CD4-positive, alpha-beta T cell (primary cell): Measurements from ENCODE around the gene PAFAH1B2. TPM values are rescaled to one million over a fixed set of nuclear protein-coding genes. Genes with fewer than 3 reads are reported as not detected.

Source experiments
- ATAC-seq: fragments of 200-7000 bp; cut with Tn5 transposase; one replicate; pipeline ENCODE4 v1.10.0; 2022; ENCODE audit warnings: mild to moderate bottlenecking; ENCODE audit not compliant: poor library complexity
- CTCF ChIA-PET: fragments of 350-600 bp; sonication (Branson Sonifier 250); formaldehyde crosslinking; loops from one replicate; lab custom pipeline; 2021; ENCODE audit warnings: antibody characterized with exemption, inconsistent platforms; lab: Charles Lee
- POLR2A ChIA-PET: fragments of 350-600 bp; sonication (Branson Sonifier 250); formaldehyde crosslinking; loops from one replicate; lab custom pipeline; 2021; ENCODE audit warnings: antibody characterized with exemption, inconsistent platforms; lab: Charles Lee
- DNase-seq, 14 experiments: peaks; one replicate each; pipeline ENCODE4 v3.0.0-alpha.2; 2013 to 2020; ENCODE audit warnings: mixed read lengths in 2 of 14
- H3K27ac ChIP-seq, 2 donors: one replicate each; pipeline versions ENCODE4 v1.5.1 to v1.7.0; 2013; ENCODE audit warnings: low read length in 2 of 2, low read depth in 1 of 2, mild to moderate bottlenecking in 1 of 2
- H3K27me3 ChIP-seq, 2 experiments: 1 replicate in 1 of 2; 2 replicates in 1 of 2; pipeline versions ENCODE4 v1.6.1 to v1.7.0; 2013; ENCODE audit warnings: low read length in 2 of 2, control low read depth in 1 of 2, mild to moderate bottlenecking in 1 of 2, moderate library complexity in 1 of 2; ENCODE audit not compliant: insufficient read depth in 2 of 2, control insufficient read depth in 1 of 2
- H3K36me3 ChIP-seq: one replicate; pipeline ENCODE4 v1.6.1; 2013; ENCODE audit warnings: low read length, control low read depth; ENCODE audit not compliant: insufficient read depth
- H3K4me1 ChIP-seq: one replicate; pipeline ENCODE4 v1.6.1; 2013; ENCODE audit warnings: low read length, control low read depth; ENCODE audit not compliant: insufficient read depth
- H3K4me3 ChIP-seq: one replicate; pipeline ENCODE4 v1.5.1; 2013; ENCODE audit warnings: mild to moderate bottlenecking, low read length, moderate library complexity
- H3K9me3 ChIP-seq, 2 experiments: 1 replicate in 1 of 2; 2 replicates in 1 of 2; pipeline versions ENCODE4 v1.6.1 to v1.7.0; 2013; ENCODE audit warnings: low read length in 2 of 2, mild to moderate bottlenecking in 2 of 2, control low read depth in 1 of 2, moderate library complexity in 1 of 2; ENCODE audit not compliant: control insufficient read depth in 1 of 2, insufficient read depth in 1 of 2
- H3K27ac Mint-ChIP-seq: one replicate; pipeline ENCODE4 v1.8.0; 2020; ENCODE audit warnings: mixed read lengths
- H3K27me3 Mint-ChIP-seq: one replicate; pipeline ENCODE4 v1.8.0; 2021; ENCODE audit warnings: mixed read lengths
- H3K36me3 Mint-ChIP-seq: one replicate; pipeline ENCODE4 v1.8.0; 2021; ENCODE audit warnings: low read depth, mixed read lengths
- H3K4me1 Mint-ChIP-seq: one replicate; pipeline ENCODE4 v1.8.0; 2021; ENCODE audit warnings: low read depth, mixed read lengths
- H3K4me3 Mint-ChIP-seq: one replicate; pipeline ENCODE4 v1.8.0; 2020; ENCODE audit warnings: mild to moderate bottlenecking, mixed read lengths
- H3K9me3 Mint-ChIP-seq: one replicate; pipeline ENCODE4 v1.8.0; 2020; ENCODE audit warnings: mixed read lengths
- CTCF ChIP-seq: fragments of 200-600 bp; IDR thresholded peaks from one replicate; pipeline ENCODE4 v1.8.0; 2022; ENCODE audit warnings: antibody characterized with exemption, mild to moderate bottlenecking
- intact Hi-C, 2 experiments: fragments of 100-400 bp; cut with DNase I in 1 of 2; cut with micrococcal nuclease in 1 of 2; formaldehyde crosslinking; loops; one replicate each; pipeline versions ENCODE4 v1.15.1 to v1.9.0; 2023 to 2025; cut with DNase I, micrococcal nuclease
- total RNA-seq, 174 experiments: library from RNA in 2 of 174; stranded (reverse) in 2 of 174; gene quantifications; one replicate each; pipeline ENCODE4 v1.2.3 and lab custom pipeline; 2021 to 2026

The PAFAH1B2 gene
- total RNA-seq, 2 experiments from 2014 or later = 44.3 to 45.6 TPM

GRCh38 chr11:117197006-117197405 lies 52.9 kb downstream of the PAFAH1B2 start:
- Histone ChIP-seq H3K9me3 (no peaks in the 10 kb centered on the region), H3K4me1 (no peaks in the 10 kb centered on the region), H3K36me3 (peaks cover 10% of the 10 kb centered on the region), H3K27ac (no peak overlapping the region), H3K27me3 (no peaks in the 10 kb centered on the region), H3K4me3 (no peak overlapping the region)
- Mint-ChIP-seq H3K4me3 (no peak overlapping the region), H3K9me3 (no peaks in the 10 kb centered on the region), H3K36me3 (peaks cover 25% of the 10 kb centered on the region), H3K4me1 (peaks cover 10% of the 10 kb centered on the region), H3K27ac (peak overlapping the region; percentile 26), H3K27me3 (no peaks in the 10 kb centered on the region)
- intact Hi-C loops = no loop called here
- ChIA-PET CTCF (no interaction called here), POLR2A (interaction anchor here (4.8 kb wide), 1 partner anchor 18 kb away, joined by 18 read pairs; the partner anchor contains the start of gene SIDT2)
- no peak for ATAC-seq
- no peak for DNase-seq
- no peak for TF ChIP-seq CTCF

- peak overlapping the region; percentile 26 for H3K27ac Mint-ChIP-seq
- DNase-seq (no peak), ATAC-seq (no peak)
- POLR2A ChIA-PET = interaction anchor here (4.8 kb wide), 1 partner anchor 19 kb away, joined by 18 read pairs; the partner anchor contains the start of gene SIDT2
- Histone ChIP-seq H3K27me3 (no peaks in the 10 kb centered on the region), H3K4me3 (no peak overlapping the region), H3K4me1 (no peaks in the 10 kb centered on the region), H3K9me3 (no peaks in the 10 kb centered on the region), H3K27ac (no peak overlapping the region), H3K36me3 (peaks cover 10% of the 10 kb centered on the region)
- no peaks in the 10 kb centered on the region for H3K9me3 Mint-ChIP-seq
- no peak for TF ChIP-seq CTCF
- intact Hi-C loops = no loop called here
- no peak overlapping the region for H3K4me3 Mint-ChIP-seq
- H3K27me3 Mint-ChIP-seq = no peaks in the 10 kb centered on the region
- H3K4me1 Mint-ChIP-seq = peaks cover 10% of the 10 kb centered on the region
- CTCF ChIA-PET = no interaction called here
- peaks cover 24% of the 10 kb centered on the region for H3K36me3 Mint-ChIP-seq
Observed at GRCh38 chr11:117197516-117198456, 53.7 kb downstream of the PAFAH1B2 start.

- H3K27ac Mint-ChIP-seq = no peak overlapping the region
- H3K9me3 Mint-ChIP-seq = no peaks in the 10 kb centered on the region
- POLR2A ChIA-PET = interaction anchor here (1.5 kb wide), 1 partner anchor 10 kb away, joined by 4 read pairs; no protein-coding TSS in a partner anchor
- ATAC-seq (no peak), DNase-seq (no peak)
- CTCF ChIA-PET = no interaction called here
- TF ChIP-seq CTCF = no peak
- intact Hi-C loops = no loop called here
- H3K4me1 Mint-ChIP-seq = peaks cover 10% of the 10 kb centered on the region
- H3K36me3 Mint-ChIP-seq = peaks cover 28% of the 10 kb centered on the region
- H3K4me3 ChIP-seq = no peak overlapping the region
- H3K9me3 ChIP-seq = no peaks in the 10 kb centered on the region
- no peak overlapping the region for H3K4me3 Mint-ChIP-seq
- no peaks in the 10 kb centered on the region for H3K27me3 ChIP-seq
- peaks cover 18% of the 10 kb centered on the region for H3K36me3 ChIP-seq
- no peaks in the 10 kb centered on the region for H3K4me1 ChIP-seq
- no peaks in the 10 kb centered on the region for H3K27me3 Mint-ChIP-seq
- no peak overlapping the region for H3K27ac ChIP-seq
Observed at GRCh38 chr11:117198613-117199012, 54.5 kb downstream of the PAFAH1B2 start.
